GM08714 (cell line): ENCODE measurements around the gene BAHD1.

ENCODE experiments used
- H3K4me3 ChIP-seq: fragments of 200-500 bp; sonication (Bioruptor generic); 2 replicates; pipeline ENCODE4 v1.5.1; 2014; ENCODE audit warnings: mild to moderate bottlenecking, low read length, inconsistent platforms
- ZNF274 ChIP-seq: IDR thresholded peaks from 2 replicates; pipeline ENCODE4 v1.6.1; 2012; ENCODE audit warnings: mild to moderate bottlenecking, low read depth, low read length

The BAHD1 gene

GRCh38 chr15:40415226-40415625, 25.5 kb upstream of the BAHD1 start:
- H3K4me3 ChIP-seq = no peak overlapping the region
- TF ChIP-seq ZNF274 = no peak

GRCh38 chr15:40416056-40416455, 24.7 kb upstream of the BAHD1 start:
- H3K4me3 ChIP-seq = no peak overlapping the region
- no peak for TF ChIP-seq ZNF274

- TF ChIP-seq ZNF274 = no peak
- no peak overlapping the region for H3K4me3 ChIP-seq
Measured at GRCh38 chr15:40418126-40418525, 22.6 kb upstream of the BAHD1 start.

GRCh38 chr15:40420071-40420713, 20.6 kb upstream of the BAHD1 start:
- no peak overlapping the region for H3K4me3 ChIP-seq
- TF ChIP-seq ZNF274 = no peak

GRCh38 chr15:40420793-40421192, 20.0 kb upstream of the BAHD1 start:
- H3K4me3 ChIP-seq = no peak overlapping the region
- no peak for TF ChIP-seq ZNF274

- H3K4me3 ChIP-seq = no peak overlapping the region
- TF ChIP-seq ZNF274 = no peak
Measured at GRCh38 chr15:40421246-40422157, 19.3 kb upstream of the BAHD1 start.

- no peak overlapping the region for H3K4me3 ChIP-seq
- no peak for TF ChIP-seq ZNF274
Measured at GRCh38 chr15:40424483-40425115, 16.2 kb upstream of the BAHD1 start.

GRCh38 chr15:40425681-40426080, 15.1 kb upstream of the BAHD1 start:
- no peak overlapping the region for H3K4me3 ChIP-seq
- TF ChIP-seq ZNF274 = no peak

- no peak for TF ChIP-seq ZNF274
- no peak overlapping the region for H3K4me3 ChIP-seq
Measured at GRCh38 chr15:40427188-40427587, 13.6 kb upstream of the BAHD1 start.

- no peak overlapping the region for H3K4me3 ChIP-seq
- no peak for TF ChIP-seq ZNF274
Measured at GRCh38 chr15:40428185-40428584, 12.6 kb upstream of the BAHD1 start.

GRCh38 chr15:40429068-40429710, 11.6 kb upstream of the BAHD1 start:
- no peak for TF ChIP-seq ZNF274
- no peak overlapping the region for H3K4me3 ChIP-seq

- no peak overlapping the region for H3K4me3 ChIP-seq
- TF ChIP-seq ZNF274 = no peak
Measured at GRCh38 chr15:40430271-40430805, 10.4 kb upstream of the BAHD1 start.

GRCh38 chr15:40435023-40435709, 5.6 kb upstream of the BAHD1 start:
- no peak overlapping the region for H3K4me3 ChIP-seq
- no peak for TF ChIP-seq ZNF274
